Measurements from ENCODE around the gene ADAMTS17.

DNA sequence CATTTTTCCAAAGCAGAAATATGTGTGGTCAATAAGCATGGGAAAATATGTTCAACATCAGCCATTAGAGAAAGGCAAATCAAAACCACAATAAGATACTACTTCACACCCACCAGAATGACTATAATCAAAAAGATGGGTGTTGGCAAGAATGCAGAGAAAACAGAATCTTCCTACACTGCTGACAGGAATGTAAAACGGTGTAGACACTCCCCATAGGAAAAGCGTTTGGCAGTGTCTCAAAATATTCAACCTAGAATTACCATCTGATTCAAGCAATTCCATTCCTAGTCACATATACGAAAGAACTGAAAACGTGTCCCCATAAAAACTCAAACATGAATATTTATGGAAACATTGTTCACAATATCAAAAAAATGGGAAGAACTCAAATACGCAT, 123.3 kb downstream of the ADAMTS17 start:
- TF ChIP-seq EZH2 (IDR thresholded peaks at IDR 0.05) = no peak
- TF ChIP-seq, protein P1, sequence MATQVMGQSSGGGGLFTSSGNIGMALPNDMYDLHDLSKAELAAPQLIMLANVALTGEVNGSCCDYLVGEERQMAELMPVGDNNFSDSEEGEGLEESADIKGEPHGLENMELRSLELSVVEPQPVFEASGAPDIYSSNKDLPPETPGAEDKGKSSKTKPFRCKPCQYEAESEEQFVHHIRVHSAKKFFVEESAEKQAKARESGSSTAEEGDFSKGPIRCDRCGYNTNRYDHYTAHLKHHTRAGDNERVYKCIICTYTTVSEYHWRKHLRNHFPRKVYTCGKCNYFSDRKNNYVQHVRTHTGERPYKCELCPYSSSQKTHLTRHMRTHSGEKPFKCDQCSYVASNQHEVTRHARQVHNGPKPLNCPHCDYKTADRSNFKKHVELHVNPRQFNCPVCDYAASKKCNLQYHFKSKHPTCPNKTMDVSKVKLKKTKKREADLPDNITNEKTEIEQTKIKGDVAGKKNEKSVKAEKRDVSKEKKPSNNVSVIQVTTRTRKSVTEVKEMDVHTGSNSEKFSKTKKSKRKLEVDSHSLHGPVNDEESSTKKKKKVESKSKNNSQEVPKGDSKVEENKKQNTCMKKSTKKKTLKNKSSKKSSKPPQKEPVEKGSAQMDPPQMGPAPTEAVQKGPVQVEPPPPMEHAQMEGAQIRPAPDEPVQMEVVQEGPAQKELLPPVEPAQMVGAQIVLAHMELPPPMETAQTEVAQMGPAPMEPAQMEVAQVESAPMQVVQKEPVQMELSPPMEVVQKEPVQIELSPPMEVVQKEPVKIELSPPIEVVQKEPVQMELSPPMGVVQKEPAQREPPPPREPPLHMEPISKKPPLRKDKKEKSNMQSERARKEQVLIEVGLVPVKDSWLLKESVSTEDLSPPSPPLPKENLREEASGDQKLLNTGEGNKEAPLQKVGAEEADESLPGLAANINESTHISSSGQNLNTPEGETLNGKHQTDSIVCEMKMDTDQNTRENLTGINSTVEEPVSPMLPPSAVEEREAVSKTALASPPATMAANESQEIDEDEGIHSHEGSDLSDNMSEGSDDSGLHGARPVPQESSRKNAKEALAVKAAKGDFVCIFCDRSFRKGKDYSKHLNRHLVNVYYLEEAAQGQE (IDR thresholded peaks at IDR 0.05; ENCODE audit: low read depth) = no peak
- no peak for TF ChIP-seq ZFX (IDR thresholded peaks at IDR 0.05)
- TF ChIP-seq, protein P2, sequence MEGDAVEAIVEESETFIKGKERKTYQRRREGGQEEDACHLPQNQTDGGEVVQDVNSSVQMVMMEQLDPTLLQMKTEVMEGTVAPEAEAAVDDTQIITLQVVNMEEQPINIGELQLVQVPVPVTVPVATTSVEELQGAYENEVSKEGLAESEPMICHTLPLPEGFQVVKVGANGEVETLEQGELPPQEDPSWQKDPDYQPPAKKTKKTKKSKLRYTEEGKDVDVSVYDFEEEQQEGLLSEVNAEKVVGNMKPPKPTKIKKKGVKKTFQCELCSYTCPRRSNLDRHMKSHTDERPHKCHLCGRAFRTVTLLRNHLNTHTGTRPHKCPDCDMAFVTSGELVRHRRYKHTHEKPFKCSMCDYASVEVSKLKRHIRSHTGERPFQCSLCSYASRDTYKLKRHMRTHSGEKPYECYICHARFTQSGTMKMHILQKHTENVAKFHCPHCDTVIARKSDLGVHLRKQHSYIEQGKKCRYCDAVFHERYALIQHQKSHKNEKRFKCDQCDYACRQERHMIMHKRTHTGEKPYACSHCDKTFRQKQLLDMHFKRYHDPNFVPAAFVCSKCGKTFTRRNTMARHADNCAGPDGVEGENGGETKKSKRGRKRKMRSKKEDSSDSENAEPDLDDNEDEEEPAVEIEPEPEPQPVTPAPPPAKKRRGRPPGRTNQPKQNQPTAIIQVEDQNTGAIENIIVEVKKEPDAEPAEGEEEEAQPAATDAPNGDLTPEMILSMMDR (IDR thresholded peaks at IDR 0.05 in 2 of 3, conservative IDR thresholded peaks at IDR 0.05 in 1 of 3; ENCODE audit: borderline replicate concordance in 1 of 3, insufficient read depth in 1 of 3, low read depth in 2 of 3, low read length in 2 of 3) = no peak
- TF ChIP-seq POLR2A (IDR thresholded peaks at IDR 0.05; ENCODE audit: borderline replicate concordance, extremely low read depth, insufficient read depth, insufficient read length) = no peak
- TF ChIP-seq EZH2phosphoT487 (IDR thresholded peaks at IDR 0.05; ENCODE audit: borderline replicate concordance) = no peak
- TF ChIP-seq, protein P3, sequence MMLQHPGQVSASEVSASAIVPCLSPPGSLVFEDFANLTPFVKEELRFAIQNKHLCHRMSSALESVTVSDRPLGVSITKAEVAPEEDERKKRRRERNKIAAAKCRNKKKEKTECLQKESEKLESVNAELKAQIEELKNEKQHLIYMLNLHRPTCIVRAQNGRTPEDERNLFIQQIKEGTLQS (IDR thresholded peaks at IDR 0.05) = no peak
- TF ChIP-seq TCF7L2 (IDR thresholded peaks at IDR 0.05; ENCODE audit: borderline replicate concordance, extremely low read depth, insufficient read depth, insufficient read length) = no peak

Data from HCT116 (cell line).